ENCODE measurements around the gene CRELD2.

Gene CRELD2

DNA sequence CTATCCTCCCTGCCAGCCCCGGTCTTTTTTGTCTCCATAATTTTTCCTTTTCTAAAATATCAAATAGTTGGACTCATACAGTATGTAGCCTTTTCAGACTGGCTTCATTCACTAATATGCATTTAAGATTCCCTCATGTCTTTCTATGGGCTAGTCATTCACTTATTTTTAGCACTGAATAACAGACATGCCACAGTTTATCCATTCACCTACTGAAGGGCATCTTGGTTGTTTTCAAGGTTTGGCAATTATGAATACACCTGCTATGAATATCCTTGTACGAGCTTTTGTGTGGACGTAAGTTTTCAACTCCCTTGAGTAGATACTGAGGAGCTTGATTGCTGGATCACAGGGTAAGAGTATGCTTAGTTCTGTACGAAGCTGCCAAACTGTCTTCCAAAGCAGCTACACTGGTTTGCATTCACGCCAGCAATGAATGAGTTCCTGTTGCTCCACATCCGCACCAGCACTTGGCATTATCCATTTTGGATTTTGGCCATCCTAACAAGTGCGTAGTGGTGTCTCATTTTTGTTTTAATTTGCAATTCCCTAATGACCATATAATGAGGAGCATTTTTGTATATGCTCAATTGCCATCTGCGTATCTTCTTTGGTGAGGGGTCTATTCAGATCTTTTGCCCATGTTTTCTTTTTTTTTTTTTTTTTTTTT, 21.3 kb upstream of the CRELD2 start:
- DNase-seq (ENCODE audit: insufficient read length, low spot score) = no peak
- TF ChIP-seq SPI1 (IDR thresholded peaks at IDR 0.05; ENCODE audit: low read depth, low read length) (no peak), PAX5 (IDR thresholded peaks at IDR 0.05; ENCODE audit: insufficient read depth, low read length, severe bottlenecking) (no peak)
- FAIRE-seq = no peak

DNA sequence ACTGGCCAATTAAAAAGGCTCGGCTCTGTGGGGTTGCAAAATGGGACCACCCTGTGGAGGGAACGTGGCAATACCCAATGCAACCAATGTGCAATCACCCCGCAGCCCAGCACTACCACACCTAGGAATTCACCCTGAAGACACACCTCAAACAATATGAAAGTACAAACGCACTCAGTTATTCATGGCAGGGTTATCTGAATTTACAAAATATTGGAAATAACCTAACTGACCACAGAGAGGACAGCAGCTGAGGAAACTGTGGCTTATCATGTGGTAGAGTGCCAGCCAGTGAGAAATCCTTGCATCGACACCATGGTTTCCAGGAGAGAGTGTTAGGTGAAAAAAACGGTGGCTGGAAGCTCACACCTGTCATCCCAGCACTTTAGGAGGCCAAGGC, 18.9 kb upstream of the CRELD2 start:
- FAIRE-seq (no peak), DNase-seq (ENCODE audit: insufficient read length, low spot score) (no peak)
- TF ChIP-seq POLR2AphosphoS5 (IDR thresholded peaks at IDR 0.05; ENCODE audit: low read depth, low read length) (no peak), POU2F2 (IDR thresholded peaks at IDR 0.05; ENCODE audit: low read depth, low read length) (no peak), SPI1 (IDR thresholded peaks at IDR 0.05; ENCODE audit: low read depth, low read length) (no peak), TAF1 (IDR thresholded peaks at IDR 0.05; ENCODE audit: low read depth, low read length) (no peak), POLR2A (IDR thresholded peaks at IDR 0.05; ENCODE audit: low read depth, low read length) (no peak), PAX5 (IDR thresholded peaks at IDR 0.05; ENCODE audit: insufficient read depth, low read length, severe bottlenecking) (no peak)

DNA sequence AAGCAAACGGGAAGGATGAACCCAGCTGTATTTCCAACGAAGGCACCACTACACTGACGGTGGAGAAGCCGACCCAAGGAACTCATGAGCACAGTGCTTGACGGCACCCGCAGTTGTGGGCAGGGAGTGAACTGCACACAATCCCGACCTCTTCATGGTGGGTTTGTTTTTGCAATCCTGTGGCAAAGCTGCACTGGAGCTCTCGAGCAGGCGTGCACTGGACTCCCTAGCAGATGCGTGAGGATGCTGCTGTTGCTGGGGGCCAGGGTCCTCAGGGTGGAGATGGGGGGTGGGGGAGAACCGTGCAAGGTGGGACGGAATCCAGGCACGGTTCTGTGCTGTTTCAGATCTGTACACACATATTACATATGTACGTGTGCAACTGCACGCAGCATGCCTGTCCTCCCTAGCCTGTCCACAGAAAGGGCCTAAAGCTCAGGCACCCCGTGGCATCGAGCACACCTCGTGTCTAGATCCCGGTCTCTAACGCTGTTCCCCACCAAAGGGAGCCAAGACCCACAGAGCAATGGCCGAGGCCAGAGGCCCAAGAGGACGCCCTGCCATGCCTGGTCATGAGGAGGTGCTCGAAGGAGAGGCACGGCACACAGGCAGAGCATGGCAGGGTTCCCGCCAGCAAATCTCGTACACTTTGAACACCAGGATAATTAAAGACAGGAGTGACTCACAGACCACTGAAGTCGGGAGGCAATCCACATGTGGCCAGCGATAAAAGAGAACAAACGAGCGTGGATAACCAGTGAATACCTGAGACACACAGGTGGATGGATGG, 17.8 kb upstream of the CRELD2 start:
- TF ChIP-seq SPI1 (IDR thresholded peaks at IDR 0.05; ENCODE audit: low read depth, low read length) (no peak), POLR2A (IDR thresholded peaks at IDR 0.05; ENCODE audit: low read depth, low read length) (no peak), POU2F2 (IDR thresholded peaks at IDR 0.05; ENCODE audit: low read depth, low read length) (no peak), TAF1 (IDR thresholded peaks at IDR 0.05; ENCODE audit: low read depth, low read length) (no peak), PAX5 (IDR thresholded peaks at IDR 0.05; ENCODE audit: insufficient read depth, low read length, severe bottlenecking) (no peak), POLR2AphosphoS5 (IDR thresholded peaks at IDR 0.05; ENCODE audit: low read depth, low read length) (no peak)
- no peak for FAIRE-seq
- DNase-seq (ENCODE audit: insufficient read length, low spot score) = no peak

DNA sequence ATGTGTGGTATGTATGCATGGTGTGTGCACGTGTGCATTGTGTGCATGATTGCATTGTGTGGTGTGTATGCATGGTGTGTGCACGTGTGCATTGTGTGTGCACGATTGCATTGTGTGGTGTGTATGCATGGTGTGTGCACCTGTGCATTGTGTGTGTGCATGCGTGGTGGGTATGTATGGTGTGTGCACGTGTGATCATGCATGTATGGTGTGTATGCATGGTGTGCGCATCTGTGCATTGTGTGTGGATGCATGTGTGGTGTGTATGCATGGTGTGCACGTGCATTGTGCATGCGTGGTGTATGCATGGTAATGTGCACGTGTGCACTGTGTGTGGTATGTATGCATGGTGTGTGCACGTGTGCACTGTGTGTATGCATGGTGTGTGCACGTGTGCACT, 17.0 kb upstream of the CRELD2 start:
- DNase-seq (ENCODE audit: insufficient read length, low spot score) (no peak), FAIRE-seq (peak; percentile 91)
- TF ChIP-seq SPI1 (IDR thresholded peaks at IDR 0.05; ENCODE audit: low read depth, low read length) (no peak), PAX5 (IDR thresholded peaks at IDR 0.05; ENCODE audit: insufficient read depth, low read length, severe bottlenecking) (no peak), POLR2AphosphoS5 (IDR thresholded peaks at IDR 0.05; ENCODE audit: low read depth, low read length) (peak; percentile 75; the same call in 1 of the 2 replicates), POLR2A (IDR thresholded peaks at IDR 0.05; ENCODE audit: low read depth, low read length) (no peak), POU2F2 (IDR thresholded peaks at IDR 0.05; ENCODE audit: low read depth, low read length) (no peak)

- DNase-seq (ENCODE audit: insufficient read length, low spot score) = no peak
- TF ChIP-seq POLR2A (IDR thresholded peaks at IDR 0.05; ENCODE audit: low read depth, low read length) (no peak), SPI1 (IDR thresholded peaks at IDR 0.05; ENCODE audit: low read depth, low read length) (no peak), POU2F2 (IDR thresholded peaks at IDR 0.05; ENCODE audit: low read depth, low read length) (no peak), POLR2AphosphoS5 (IDR thresholded peaks at IDR 0.05; ENCODE audit: low read depth, low read length) (no peak), TAF1 (IDR thresholded peaks at IDR 0.05; ENCODE audit: low read depth, low read length) (no peak), PAX5 (IDR thresholded peaks at IDR 0.05; ENCODE audit: insufficient read depth, low read length, severe bottlenecking) (no peak)
- FAIRE-seq = no peak
These were observed 15.0 kb upstream of the CRELD2 start for GRCh38 chr22:49903322-49904039.

GRCh38 chr22:49904040-49904369, 14.4 kb upstream of the CRELD2 start:
- TF ChIP-seq POU2F2 (IDR thresholded peaks at IDR 0.05; ENCODE audit: low read depth, low read length) (no peak), POLR2A (IDR thresholded peaks at IDR 0.05; ENCODE audit: low read depth, low read length) (no peak), TAF1 (IDR thresholded peaks at IDR 0.05; ENCODE audit: low read depth, low read length) (no peak), SPI1 (IDR thresholded peaks at IDR 0.05; ENCODE audit: low read depth, low read length) (no peak), POLR2AphosphoS5 (IDR thresholded peaks at IDR 0.05; ENCODE audit: low read depth, low read length) (no peak), PAX5 (IDR thresholded peaks at IDR 0.05; ENCODE audit: insufficient read depth, low read length, severe bottlenecking) (no peak)
- FAIRE-seq = no peak
- no peak for DNase-seq (ENCODE audit: insufficient read length, low spot score)

GRCh38 chr22:49905465-49905864, 13.0 kb upstream of the CRELD2 start:
- no peak for FAIRE-seq
- TF ChIP-seq POU2F2 (IDR thresholded peaks at IDR 0.05; ENCODE audit: low read depth, low read length) = no peak
- no peak for TF ChIP-seq TAF1 (IDR thresholded peaks at IDR 0.05; ENCODE audit: low read depth, low read length)
- no peak for TF ChIP-seq SPI1 (IDR thresholded peaks at IDR 0.05; ENCODE audit: low read depth, low read length)
- TF ChIP-seq PAX5 (IDR thresholded peaks at IDR 0.05; ENCODE audit: insufficient read depth, low read length, severe bottlenecking) = no peak
- no peak for TF ChIP-seq POLR2AphosphoS5 (IDR thresholded peaks at IDR 0.05; ENCODE audit: low read depth, low read length)
- TF ChIP-seq POLR2A (IDR thresholded peaks at IDR 0.05; ENCODE audit: low read depth, low read length) = no peak
- no peak for DNase-seq (ENCODE audit: insufficient read length, low spot score)

- TF ChIP-seq POU2F2 (IDR thresholded peaks at IDR 0.05; ENCODE audit: low read depth, low read length) (no peak), POLR2AphosphoS5 (IDR thresholded peaks at IDR 0.05; ENCODE audit: low read depth, low read length) (no peak), PAX5 (IDR thresholded peaks at IDR 0.05; ENCODE audit: insufficient read depth, low read length, severe bottlenecking) (no peak), TAF1 (IDR thresholded peaks at IDR 0.05; ENCODE audit: low read depth, low read length) (no peak)
- FAIRE-seq = no peak
- DNase-seq (ENCODE audit: insufficient read length, low spot score) = no peak
These were observed 12.2 kb upstream of the CRELD2 start for GRCh38 chr22:49906071-49906798.

GRCh38 chr22:49906799-49907290, 11.6 kb upstream of the CRELD2 start:
- no peak for DNase-seq (ENCODE audit: insufficient read length, low spot score)
- TF ChIP-seq PAX5 (IDR thresholded peaks at IDR 0.05; ENCODE audit: insufficient read depth, low read length, severe bottlenecking) (no peak), POLR2AphosphoS5 (IDR thresholded peaks at IDR 0.05; ENCODE audit: low read depth, low read length) (no peak), SPI1 (IDR thresholded peaks at IDR 0.05; ENCODE audit: low read depth, low read length) (no peak), POU2F2 (IDR thresholded peaks at IDR 0.05; ENCODE audit: low read depth, low read length) (no peak), POLR2A (IDR thresholded peaks at IDR 0.05; ENCODE audit: low read depth, low read length) (no peak), TAF1 (IDR thresholded peaks at IDR 0.05; ENCODE audit: low read depth, low read length) (no peak)
- no peak for FAIRE-seq

Measured in GM12891 (cell line).